PFSK-1 (cell line): ENCODE results near the gene MCMBP.

Experiments used
- FOXP2 ChIP-seq: optimal IDR thresholded peaks from 2 replicates; pipeline ENCODE3; 2011; ENCODE audit warnings: borderline replicate concordance, control low read depth, inconsistent platforms; ENCODE audit not compliant: insufficient read depth; ENCODE audit errors: extremely low read length, extremely low read depth
- POLR2AphosphoS5 ChIP-seq: IDR thresholded peaks from 2 replicates; pipeline ENCODE4 v1.6.1; 2012; ENCODE audit warnings: low read depth, mild to moderate bottlenecking, control low read depth, low read length, moderate library complexity
- SIN3A ChIP-seq: IDR thresholded peaks from 2 replicates; pipeline ENCODE4 v1.6.1; 2012; ENCODE audit warnings: mild to moderate bottlenecking, low read length, moderate library complexity, borderline replicate concordance; ENCODE audit not compliant: insufficient read depth
- TAF1 ChIP-seq: IDR thresholded peaks from 2 replicates; pipeline ENCODE4 v1.6.1; 2012; ENCODE audit warnings: low read length, control low read depth, borderline replicate concordance; ENCODE audit not compliant: insufficient read depth
- TF ChIP-seq, protein P1 (sequence below), 2 experiments: IDR thresholded peaks; 2 replicates each; pipeline versions ENCODE4 v1.6.1 to v1.8.0; 2011 to 2012; ENCODE audit warnings: low read depth in 2 of 2, low read length in 2 of 2, control low read depth in 1 of 2, inconsistent platforms in 1 of 2, mild to moderate bottlenecking in 1 of 2, moderate library complexity in 1 of 2; ENCODE audit not compliant: insufficient read depth in 1 of 2

Gene MCMBP

DNA sequence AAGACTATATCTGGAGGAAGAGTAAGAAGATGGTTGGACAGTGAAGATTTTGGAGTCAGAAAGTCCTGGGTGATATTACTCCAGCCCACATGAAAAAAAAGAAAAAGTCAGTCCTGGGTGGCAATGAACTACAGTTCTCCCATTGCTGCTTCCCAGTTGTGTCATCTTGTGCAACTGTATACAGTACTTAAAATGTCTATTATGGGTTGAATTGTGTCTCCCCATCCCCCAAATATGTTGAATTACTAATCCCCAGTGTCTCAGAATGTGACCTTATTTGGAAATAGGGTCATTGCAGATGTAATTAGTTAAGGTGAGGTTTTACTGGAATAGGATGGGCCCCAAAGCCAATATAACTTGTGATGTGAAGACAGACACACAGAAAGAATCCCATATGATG, 35.5 kb upstream of the MCMBP start:
- no peak for TF ChIP-seq POLR2AphosphoS5
- TF ChIP-seq, protein P1, sequence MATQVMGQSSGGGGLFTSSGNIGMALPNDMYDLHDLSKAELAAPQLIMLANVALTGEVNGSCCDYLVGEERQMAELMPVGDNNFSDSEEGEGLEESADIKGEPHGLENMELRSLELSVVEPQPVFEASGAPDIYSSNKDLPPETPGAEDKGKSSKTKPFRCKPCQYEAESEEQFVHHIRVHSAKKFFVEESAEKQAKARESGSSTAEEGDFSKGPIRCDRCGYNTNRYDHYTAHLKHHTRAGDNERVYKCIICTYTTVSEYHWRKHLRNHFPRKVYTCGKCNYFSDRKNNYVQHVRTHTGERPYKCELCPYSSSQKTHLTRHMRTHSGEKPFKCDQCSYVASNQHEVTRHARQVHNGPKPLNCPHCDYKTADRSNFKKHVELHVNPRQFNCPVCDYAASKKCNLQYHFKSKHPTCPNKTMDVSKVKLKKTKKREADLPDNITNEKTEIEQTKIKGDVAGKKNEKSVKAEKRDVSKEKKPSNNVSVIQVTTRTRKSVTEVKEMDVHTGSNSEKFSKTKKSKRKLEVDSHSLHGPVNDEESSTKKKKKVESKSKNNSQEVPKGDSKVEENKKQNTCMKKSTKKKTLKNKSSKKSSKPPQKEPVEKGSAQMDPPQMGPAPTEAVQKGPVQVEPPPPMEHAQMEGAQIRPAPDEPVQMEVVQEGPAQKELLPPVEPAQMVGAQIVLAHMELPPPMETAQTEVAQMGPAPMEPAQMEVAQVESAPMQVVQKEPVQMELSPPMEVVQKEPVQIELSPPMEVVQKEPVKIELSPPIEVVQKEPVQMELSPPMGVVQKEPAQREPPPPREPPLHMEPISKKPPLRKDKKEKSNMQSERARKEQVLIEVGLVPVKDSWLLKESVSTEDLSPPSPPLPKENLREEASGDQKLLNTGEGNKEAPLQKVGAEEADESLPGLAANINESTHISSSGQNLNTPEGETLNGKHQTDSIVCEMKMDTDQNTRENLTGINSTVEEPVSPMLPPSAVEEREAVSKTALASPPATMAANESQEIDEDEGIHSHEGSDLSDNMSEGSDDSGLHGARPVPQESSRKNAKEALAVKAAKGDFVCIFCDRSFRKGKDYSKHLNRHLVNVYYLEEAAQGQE (IDR thresholded peaks at IDR 0.05; ENCODE audit: insufficient read depth in 1 of 2, low read depth in 2 of 2, low read length in 2 of 2) = no peak
- no peak for TF ChIP-seq SIN3A
- TF ChIP-seq TAF1 = no peak
- TF ChIP-seq FOXP2 = no peak

DNA sequence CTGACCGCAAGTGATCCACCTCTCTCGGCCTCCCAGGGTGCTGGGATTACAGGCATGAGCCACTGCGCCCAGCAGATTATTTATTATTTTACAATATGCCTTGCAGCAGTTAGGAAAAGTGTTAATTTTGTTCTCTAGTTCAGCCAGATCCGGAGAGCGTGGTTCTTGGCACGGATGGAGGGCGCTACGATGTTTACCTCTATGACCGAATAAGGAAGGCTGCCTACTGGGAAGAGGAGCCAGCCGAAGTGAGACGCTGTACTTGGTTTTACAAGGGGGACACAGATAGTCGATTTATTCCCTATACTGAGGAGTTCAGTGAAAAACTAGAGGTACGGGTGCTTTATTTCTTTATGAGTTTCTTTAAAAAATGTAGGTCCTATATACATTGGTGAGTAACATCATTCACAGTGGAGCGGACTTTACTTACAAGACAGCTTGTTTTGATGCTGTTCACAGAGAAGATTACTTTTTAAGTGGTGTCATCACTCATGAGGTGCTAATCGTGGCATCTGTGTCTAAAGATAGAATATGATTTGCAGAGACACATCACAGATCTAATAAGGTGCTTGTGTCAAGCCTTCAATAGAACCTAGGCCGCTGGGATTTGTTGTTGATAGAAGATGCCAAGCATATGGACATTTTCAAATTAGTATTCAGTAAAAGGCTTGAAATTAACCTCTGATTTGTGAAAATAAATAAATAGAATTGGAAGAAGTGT, 31.5 kb upstream of the MCMBP start:
- TF ChIP-seq TAF1 = no peak
- no peak for TF ChIP-seq FOXP2
- TF ChIP-seq, protein P1 (IDR thresholded peaks at IDR 0.05; ENCODE audit: insufficient read depth in 1 of 2, low read depth in 2 of 2, low read length in 2 of 2) = no peak
- TF ChIP-seq POLR2AphosphoS5 = no peak
- TF ChIP-seq SIN3A = no peak

DNA sequence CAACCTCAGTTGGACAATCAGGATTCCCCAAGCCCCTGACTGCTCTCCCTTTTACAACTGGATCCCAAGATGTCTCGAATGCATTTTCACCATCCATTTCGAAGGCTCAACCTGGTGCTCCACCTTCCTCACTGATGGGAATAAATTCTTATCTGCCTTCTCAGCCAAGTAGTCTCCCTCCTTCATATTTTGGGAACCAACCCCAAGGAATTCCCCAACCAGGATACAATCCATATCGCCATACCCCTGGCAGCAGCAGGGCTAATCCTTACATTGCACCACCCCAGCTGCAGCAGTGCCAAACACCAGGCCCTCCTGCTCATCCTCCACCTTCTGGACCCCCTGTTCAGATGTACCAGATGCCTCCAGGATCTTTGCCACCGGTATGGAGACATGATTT, 25.9 kb upstream of the MCMBP start:
- TF ChIP-seq, protein P1 (IDR thresholded peaks at IDR 0.05; ENCODE audit: insufficient read depth in 1 of 2, low read depth in 2 of 2, low read length in 2 of 2) = no peak
- no peak for TF ChIP-seq FOXP2
- no peak for TF ChIP-seq TAF1
- TF ChIP-seq POLR2AphosphoS5 = no peak
- no peak for TF ChIP-seq SIN3A

DNA sequence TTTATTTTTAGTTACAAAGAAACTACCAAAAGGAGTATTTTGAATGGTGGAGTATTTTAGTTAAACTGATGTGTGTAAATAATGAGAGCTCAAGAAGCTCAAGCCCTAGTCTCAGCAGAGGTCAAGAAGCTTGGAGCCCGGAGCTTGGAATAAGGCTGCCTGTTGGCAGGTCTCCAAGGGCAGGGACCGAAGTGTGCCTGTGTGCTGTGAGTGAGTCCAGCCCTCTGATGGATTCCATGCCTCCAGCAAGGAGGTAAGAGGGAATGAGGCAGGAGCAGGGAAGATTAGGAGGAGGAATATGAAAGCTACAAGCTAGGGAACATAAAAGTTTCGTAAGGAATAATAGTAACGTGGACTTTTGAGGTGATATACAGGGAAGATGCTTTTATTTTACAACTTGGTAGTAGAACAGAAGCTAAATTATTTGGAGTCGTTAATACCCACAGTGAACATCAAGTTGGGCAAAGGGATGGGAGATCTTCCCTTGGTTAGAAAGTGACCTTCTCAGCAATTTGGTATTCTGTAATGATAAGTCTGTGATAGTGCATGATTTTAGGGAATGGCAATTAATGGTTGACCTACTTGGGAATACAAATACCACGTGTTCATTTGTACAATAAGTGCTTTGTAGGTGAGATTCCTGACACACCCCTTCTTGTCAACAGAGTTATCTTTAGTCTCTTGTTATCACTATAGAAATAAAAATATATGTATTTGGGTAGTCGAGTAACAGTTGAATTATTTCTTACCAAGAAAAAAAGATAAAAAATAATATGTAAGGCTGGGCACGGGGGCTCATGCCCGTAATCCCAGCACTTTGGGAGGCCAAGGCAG, 24.5 kb upstream of the MCMBP start:
- TF ChIP-seq FOXP2 (no peak), SIN3A (no peak)
- TF ChIP-seq, protein P1 (IDR thresholded peaks at IDR 0.05; ENCODE audit: insufficient read depth in 1 of 2, low read depth in 2 of 2, low read length in 2 of 2) = no peak
